HEK293T (cell line): Measurements from ENCODE around the gene PRXL2A.

Source experiments
- CTCF ChIA-PET: fragments of 350-600 bp; formaldehyde crosslinking; extraction: SDS; loops from one replicate; lab custom pipeline; 2021; ENCODE audit warnings: antibody characterized with exemption, inconsistent platforms; lab: Yijun Ruan, JAX
- POLR2A ChIA-PET: fragments of 350-600 bp; formaldehyde crosslinking; extraction: SDS; loops from one replicate; lab custom pipeline; 2020; ENCODE audit warnings: antibody characterized with exemption, inconsistent platforms; lab: Yijun Ruan, JAX
- DNase-seq: peaks from one replicate; pipeline ENCODE4 v3.0.0; 2012; ENCODE audit warnings: mixed read lengths; ENCODE audit errors: extremely low spot score
- ARNT ChIP-seq: fragments of 450-650 bp; IDR thresholded peaks from 2 replicates; pipeline ENCODE4 v1.6.1; 2017; ENCODE audit warnings: mild to moderate bottlenecking
- BHLHE40 ChIP-seq: fragments of 450-650 bp; IDR thresholded peaks from 2 replicates; pipeline ENCODE4 v1.6.1; 2016; ENCODE audit warnings: mild to moderate bottlenecking, moderate library complexity, borderline replicate concordance
- CTBP1 ChIP-seq: fragments of 450-650 bp; IDR thresholded peaks from 2 replicates; pipeline ENCODE4 v1.6.1; 2016; ENCODE audit warnings: borderline replicate concordance
- ELF4 ChIP-seq: fragments of 450-650 bp; IDR thresholded peaks from 2 replicates; pipeline ENCODE4 v1.6.1; 2017; ENCODE audit warnings: antibody characterized with exemption
- FOXA1 ChIP-seq: fragments of 450-650 bp; IDR thresholded peaks from 2 replicates; pipeline ENCODE4 v1.6.1; 2016; ENCODE audit warnings: mild to moderate bottlenecking
- FOXK2 ChIP-seq: fragments of 450-650 bp; IDR thresholded peaks from 2 replicates; pipeline ENCODE4 v1.6.1; 2016; ENCODE audit warnings: mild to moderate bottlenecking
- FOXM1 ChIP-seq: fragments of 450-650 bp; IDR thresholded peaks from 2 replicates; pipeline ENCODE4 v1.6.1; 2017; ENCODE audit warnings: mild to moderate bottlenecking, borderline replicate concordance
- HDGF ChIP-seq: fragments of 450-650 bp; IDR thresholded peaks from 2 replicates; pipeline ENCODE4 v1.6.1; 2017; ENCODE audit warnings: antibody characterized with exemption, borderline replicate concordance
- L3MBTL2 ChIP-seq: fragments of 450-650 bp; conservative IDR thresholded peaks from 2 replicates; pipeline ENCODE4 v1.6.1; 2016; ENCODE audit warnings: mild to moderate bottlenecking
- LEF1 ChIP-seq: fragments of 450-650 bp; IDR thresholded peaks from 2 replicates; pipeline ENCODE4 v1.6.1; 2017; ENCODE audit warnings: mild to moderate bottlenecking, borderline replicate concordance
- NFRKB ChIP-seq: fragments of 450-650 bp; IDR thresholded peaks from 2 replicates; pipeline ENCODE4 v1.6.1; 2016; ENCODE audit warnings: mild to moderate bottlenecking, moderate library complexity
- PKNOX1 ChIP-seq: fragments of 450-650 bp; IDR thresholded peaks from 2 replicates; pipeline ENCODE4 v1.6.1; 2016
- SP1 ChIP-seq: fragments of 450-650 bp; IDR thresholded peaks from 2 replicates; pipeline ENCODE4 v1.6.1; 2017
- SUZ12 ChIP-seq: fragments of 450-650 bp; IDR thresholded peaks from 2 replicates; pipeline ENCODE4 v1.6.1; 2016; ENCODE audit warnings: mild to moderate bottlenecking
- TARDBP ChIP-seq: fragments of 450-650 bp; IDR thresholded peaks from 2 replicates; pipeline ENCODE4 v1.6.1; 2016
- ZNF384 ChIP-seq: fragments of 450-650 bp; IDR thresholded peaks from 2 replicates; pipeline ENCODE4 v1.6.1; 2016

PRXL2A gene

GRCh38 chr10:80471001-80471400, 62.6 kb downstream of the PRXL2A start:
- ChIA-PET POLR2A (no interaction called here), CTCF (no interaction called here)
- TF ChIP-seq FOXM1 (no peak), ARNT (no peak), ELF4 (no peak), ZNF384 (no peak), TARDBP (no peak), BHLHE40 (no peak), NFRKB (no peak), CTBP1 (no peak), FOXK2 (no peak), PKNOX1 (no peak), LEF1 (no peak), L3MBTL2 (no peak), SUZ12 (no peak)
- DNase-seq: no peak

- DNase-seq: no peak
- POLR2A ChIA-PET: interaction anchor here (1.6 kb wide), 1 partner anchor 15 kb away, joined by 4 read pairs; no protein-coding TSS in a partner anchor
- CTCF ChIA-PET: interaction anchor here (1.5 kb wide), 1 partner anchor 14 kb away, joined by 3 read pairs; no protein-coding TSS in a partner anchor
- TF ChIP-seq LEF1 (no peak), CTBP1 (no peak), FOXM1 (no peak), FOXK2 (no peak), BHLHE40 (no peak), SP1 (no peak), ELF4 (no peak), HDGF (no peak), ZNF384 (no peak)
These were observed 63.4 kb downstream of the PRXL2A start for GRCh38 chr10:80471715-80472233.

- CTCF ChIA-PET: interaction anchor here (0.6 to 1.5 kb wide), 2 partner anchors 14 to 270 kb away, joined by 3 to 8 read pairs; no protein-coding TSS in a partner anchor
- DNase-seq: no peak
- POLR2A ChIA-PET: interaction anchor here (1.6 kb wide), 1 partner anchor 15 kb away, joined by 4 read pairs; no protein-coding TSS in a partner anchor
- TF ChIP-seq ELF4 (no peak), ARNT (no peak), ZNF384 (no peak), SP1 (no peak), CTBP1 (no peak), PKNOX1 (no peak), SUZ12 (no peak), LEF1 (no peak), FOXA1 (no peak), L3MBTL2 (no peak)
These were observed 64.1 kb downstream of the PRXL2A start for GRCh38 chr10:80472234-80473095.

- TF ChIP-seq FOXA1: no peak
- TF ChIP-seq SP1: no peak
- no peak for TF ChIP-seq FOXM1
- no peak for TF ChIP-seq ELF4
- TF ChIP-seq HDGF: no peak
- no peak for TF ChIP-seq BHLHE40
- TF ChIP-seq L3MBTL2: no peak
- TF ChIP-seq PKNOX1: no peak
- TF ChIP-seq ARNT: no peak
- TF ChIP-seq TARDBP: no peak
- TF ChIP-seq FOXK2: no peak
- TF ChIP-seq ZNF384: no peak
- TF ChIP-seq NFRKB: no peak
- TF ChIP-seq LEF1: no peak
- ChIA-PET POLR2A (interaction anchor here (1.6 kb wide), 1 partner anchor 14 kb away, joined by 4 read pairs; no protein-coding TSS in a partner anchor), CTCF (interaction anchor here (0.6 to 1.5 kb wide), 3 partner anchors 15 to 271 kb away, joined by 3 to 8 read pairs (median 3); no protein-coding TSS in a partner anchor)
- DNase-seq: no peak
These were observed 64.8 kb downstream of the PRXL2A start for GRCh38 chr10:80473096-80473657.

GRCh38 chr10:80473692-80474596, 65.6 kb downstream of the PRXL2A start:
- TF ChIP-seq NFRKB (no peak), HDGF (no peak), FOXM1 (no peak), BHLHE40 (no peak)
- no peak for DNase-seq
- CTCF ChIA-PET: interaction anchor here (0.7 kb wide), 1 partner anchor 18 kb away, joined by 3 read pairs; no protein-coding TSS in a partner anchor
- POLR2A ChIA-PET: no interaction called here
